Measurements from ENCODE around the gene MLH3.

MLH3 gene

DNA sequence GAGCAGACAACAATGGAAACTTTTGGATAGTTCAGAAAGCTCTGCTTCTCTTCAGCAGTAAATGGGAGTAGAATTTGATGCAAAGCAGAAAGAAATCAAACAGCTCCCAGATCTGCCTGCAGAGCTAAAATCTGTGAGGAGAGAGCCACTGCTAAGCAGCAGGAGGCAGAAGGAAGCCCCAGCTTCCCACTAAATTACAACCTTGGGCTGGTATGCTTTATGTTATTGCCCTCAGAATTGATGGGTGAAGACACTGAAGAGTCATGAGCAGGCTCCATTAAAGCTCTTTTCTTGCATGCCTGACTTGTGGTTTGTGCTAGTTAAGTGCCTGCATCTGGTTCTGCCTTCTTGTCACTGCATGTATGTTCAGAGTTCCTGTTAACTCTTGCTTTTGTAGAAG lies 26.5 kb upstream of the MLH3 start:
- no peaks in the 10 kb centered on the region for H3F3A ChIP-seq (ENCODE audit: low read depth)
- H2AFZ ChIP-seq (ENCODE audit: low read length), result no peak overlapping the region
- H3K36me3 ChIP-seq (ENCODE audit: insufficient read depth, low read length), result 0 out of 2 replicates have a peak, but pooled peaks cover under 1% of the 10 kb centered on the region
- no peak for TF ChIP-seq EZH2phosphoT487 (IDR thresholded peaks at IDR 0.05; ENCODE audit: borderline replicate concordance)
- TF ChIP-seq, protein P1, sequence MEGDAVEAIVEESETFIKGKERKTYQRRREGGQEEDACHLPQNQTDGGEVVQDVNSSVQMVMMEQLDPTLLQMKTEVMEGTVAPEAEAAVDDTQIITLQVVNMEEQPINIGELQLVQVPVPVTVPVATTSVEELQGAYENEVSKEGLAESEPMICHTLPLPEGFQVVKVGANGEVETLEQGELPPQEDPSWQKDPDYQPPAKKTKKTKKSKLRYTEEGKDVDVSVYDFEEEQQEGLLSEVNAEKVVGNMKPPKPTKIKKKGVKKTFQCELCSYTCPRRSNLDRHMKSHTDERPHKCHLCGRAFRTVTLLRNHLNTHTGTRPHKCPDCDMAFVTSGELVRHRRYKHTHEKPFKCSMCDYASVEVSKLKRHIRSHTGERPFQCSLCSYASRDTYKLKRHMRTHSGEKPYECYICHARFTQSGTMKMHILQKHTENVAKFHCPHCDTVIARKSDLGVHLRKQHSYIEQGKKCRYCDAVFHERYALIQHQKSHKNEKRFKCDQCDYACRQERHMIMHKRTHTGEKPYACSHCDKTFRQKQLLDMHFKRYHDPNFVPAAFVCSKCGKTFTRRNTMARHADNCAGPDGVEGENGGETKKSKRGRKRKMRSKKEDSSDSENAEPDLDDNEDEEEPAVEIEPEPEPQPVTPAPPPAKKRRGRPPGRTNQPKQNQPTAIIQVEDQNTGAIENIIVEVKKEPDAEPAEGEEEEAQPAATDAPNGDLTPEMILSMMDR (conservative IDR thresholded peaks at IDR 0.05; ENCODE audit: low read length), result no peak
- no peak overlapping the region for H3K4me2 ChIP-seq (ENCODE audit: low read depth, low read length, poor library complexity, severe bottlenecking)
- H3K4me3 ChIP-seq (ENCODE audit: low read length, poor library complexity, severe bottlenecking), result no peak overlapping the region
- no peaks in the 10 kb centered on the region for H3K4me1 ChIP-seq (ENCODE audit: insufficient read depth, low read length, poor library complexity, severe bottlenecking)
- no peaks in the 10 kb centered on the region for H3K27me3 ChIP-seq (ENCODE audit: insufficient read depth, low read length, poor library complexity, severe bottlenecking)
- no peaks in the 10 kb centered on the region for H3K9me2 ChIP-seq (replicated peaks; ENCODE audit: low read depth, low read length)
- no peaks in the 10 kb centered on the region for H4K20me1 ChIP-seq (ENCODE audit: insufficient read depth, low read length, poor library complexity, severe bottlenecking)
- no peaks in the 10 kb centered on the region for H3K79me2 ChIP-seq (ENCODE audit: insufficient read depth, low read length)
- no peaks in the 10 kb centered on the region for H3K9me3 ChIP-seq (ENCODE audit: insufficient read depth, low read depth, low read length)
- no peak overlapping the region for H3K9ac ChIP-seq (ENCODE audit: low read depth, low read length, poor library complexity, severe bottlenecking)

DNA sequence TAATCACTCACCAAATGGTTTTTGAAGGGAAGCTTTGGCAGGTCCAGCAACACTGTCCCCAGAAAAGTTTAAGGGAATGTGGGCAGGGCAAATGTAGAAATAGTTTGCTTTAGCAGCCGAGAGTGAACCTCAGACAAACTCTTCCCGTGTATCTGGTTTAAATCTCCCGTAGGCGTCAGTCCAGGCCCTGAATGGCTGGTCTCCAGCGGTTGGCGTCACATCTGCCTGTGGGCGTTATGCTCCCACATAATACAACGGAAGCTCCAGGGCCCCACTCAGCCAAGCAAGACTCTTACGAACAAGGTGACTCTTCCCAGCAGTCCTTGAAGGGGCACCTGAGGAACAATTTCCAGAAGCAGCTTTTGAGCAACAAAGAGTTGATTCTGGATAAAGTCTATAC lies 19.1 kb upstream of the MLH3 start:
- TF ChIP-seq, protein P1 (conservative IDR thresholded peaks at IDR 0.05; ENCODE audit: low read length), result no peak
- TF ChIP-seq EZH2phosphoT487 (IDR thresholded peaks at IDR 0.05; ENCODE audit: borderline replicate concordance), result no peak
- H3K4me1 ChIP-seq (ENCODE audit: insufficient read depth, low read length, poor library complexity, severe bottlenecking), result no peaks in the 10 kb centered on the region
- H3K4me3 ChIP-seq (ENCODE audit: low read length, poor library complexity, severe bottlenecking), result no peak overlapping the region
- H2AFZ ChIP-seq (ENCODE audit: low read length), result no peak overlapping the region
- H3K27me3 ChIP-seq (ENCODE audit: insufficient read depth, low read length, poor library complexity, severe bottlenecking), result no peaks in the 10 kb centered on the region
- H3K9ac ChIP-seq (ENCODE audit: low read depth, low read length, poor library complexity, severe bottlenecking), result no peak overlapping the region
- no peaks in the 10 kb centered on the region for H3K36me3 ChIP-seq (ENCODE audit: insufficient read depth, low read length)
- no peaks in the 10 kb centered on the region for H3F3A ChIP-seq (ENCODE audit: low read depth)
- no peaks in the 10 kb centered on the region for H3K79me2 ChIP-seq (ENCODE audit: insufficient read depth, low read length)
- no peaks in the 10 kb centered on the region for H4K20me1 ChIP-seq (ENCODE audit: insufficient read depth, low read length, poor library complexity, severe bottlenecking)
- no peaks in the 10 kb centered on the region for H3K9me2 ChIP-seq (replicated peaks; ENCODE audit: low read depth, low read length)
- H3K4me2 ChIP-seq (ENCODE audit: low read depth, low read length, poor library complexity, severe bottlenecking), result no peak overlapping the region
- no peaks in the 10 kb centered on the region for H3K9me3 ChIP-seq (ENCODE audit: insufficient read depth, low read depth, low read length)

DNA sequence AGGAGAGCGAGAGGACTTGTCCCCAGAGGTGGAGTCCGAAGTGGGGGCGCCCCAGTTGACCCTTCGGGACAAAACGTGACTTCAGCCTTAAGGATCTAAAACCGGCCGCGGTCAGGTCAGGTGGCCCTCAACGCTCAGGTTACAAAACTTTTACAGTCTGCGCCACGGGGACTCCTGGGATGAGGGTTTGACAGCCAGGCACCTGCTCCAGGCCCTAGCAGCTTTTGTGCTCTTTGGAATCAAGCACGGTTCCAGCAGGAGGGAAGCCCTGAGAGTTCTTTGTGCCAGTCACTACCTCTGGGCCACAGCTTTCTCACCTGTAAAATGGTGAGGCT lies 18.5 kb upstream of the MLH3 start:
- TF ChIP-seq, protein P1 (conservative IDR thresholded peaks at IDR 0.05; ENCODE audit: low read length), result no peak
- no peak for TF ChIP-seq EZH2phosphoT487 (IDR thresholded peaks at IDR 0.05; ENCODE audit: borderline replicate concordance)
- H3K9me3 ChIP-seq (ENCODE audit: insufficient read depth, low read depth, low read length), result no peaks in the 10 kb centered on the region
- no peak overlapping the region for H2AFZ ChIP-seq (ENCODE audit: low read length)
- no peak overlapping the region for H3K4me2 ChIP-seq (ENCODE audit: low read depth, low read length, poor library complexity, severe bottlenecking)
- no peak overlapping the region for H3K4me3 ChIP-seq (ENCODE audit: low read length, poor library complexity, severe bottlenecking)
- H3K36me3 ChIP-seq (ENCODE audit: insufficient read depth, low read length), result no peaks in the 10 kb centered on the region
- H3K4me1 ChIP-seq (ENCODE audit: insufficient read depth, low read length, poor library complexity, severe bottlenecking), result no peaks in the 10 kb centered on the region
- no peaks in the 10 kb centered on the region for H3F3A ChIP-seq (ENCODE audit: low read depth)
- no peaks in the 10 kb centered on the region for H3K79me2 ChIP-seq (ENCODE audit: insufficient read depth, low read length)
- no peaks in the 10 kb centered on the region for H4K20me1 ChIP-seq (ENCODE audit: insufficient read depth, low read length, poor library complexity, severe bottlenecking)
- H3K9ac ChIP-seq (ENCODE audit: low read depth, low read length, poor library complexity, severe bottlenecking), result no peak overlapping the region
- no peaks in the 10 kb centered on the region for H3K27me3 ChIP-seq (ENCODE audit: insufficient read depth, low read length, poor library complexity, severe bottlenecking)
- no peaks in the 10 kb centered on the region for H3K9me2 ChIP-seq (replicated peaks; ENCODE audit: low read depth, low read length)

Data from Loucy (cell line).